NCI-H345 treated with DMSO at 0.1 percent for 48 hours (cell line): ENCODE data around the gene NUB1.

ENCODE experiments used
- DNase-seq: peaks from one replicate; lab custom pipeline; 2025; ENCODE audit not compliant: unreplicated experiment; lab: John Stamatoyannopoulos, UW

The NUB1 gene

DNA sequence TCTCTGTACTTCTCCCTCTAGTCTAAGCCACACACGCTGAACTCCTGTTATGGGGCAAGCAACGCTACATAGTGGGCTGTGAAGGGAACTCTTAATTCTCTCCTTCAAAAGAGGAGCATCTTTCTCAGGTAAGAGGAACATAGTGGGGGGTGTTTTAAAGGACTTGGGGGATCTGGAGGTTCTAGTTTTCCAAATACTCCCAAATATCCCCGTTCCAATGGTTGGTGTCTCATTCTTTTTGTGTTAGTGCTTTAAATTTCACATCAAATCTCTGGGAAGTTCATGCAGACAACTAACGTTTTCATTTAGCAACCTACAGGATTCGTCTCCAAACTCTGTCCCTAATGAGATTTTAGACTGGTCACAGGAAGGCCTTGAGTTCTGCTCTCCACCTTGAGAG is 80.6 kb downstream of the NUB1 start:
- DNase-seq: no peak

DNA sequence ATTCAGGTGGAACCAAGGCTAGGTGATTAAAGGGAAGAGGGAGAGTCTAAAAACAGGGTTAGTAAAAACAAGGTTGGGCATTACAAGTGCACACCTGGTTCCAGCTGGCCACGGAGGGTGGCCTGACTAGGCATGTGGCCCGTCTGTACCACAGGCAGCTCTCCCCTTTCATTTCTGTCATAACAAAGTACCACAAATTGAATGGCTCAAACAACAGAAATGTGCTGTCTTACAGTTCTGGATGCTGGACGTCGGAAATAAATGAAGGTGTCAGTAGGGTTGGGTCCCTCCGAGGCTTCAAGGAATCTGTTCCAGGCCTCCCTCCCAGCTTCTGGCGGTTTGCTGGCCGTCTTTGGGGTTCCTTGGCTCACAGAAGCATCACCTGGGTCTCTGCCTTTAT is 81.6 kb downstream of the NUB1 start:
- DNase-seq: no peak

DNA sequence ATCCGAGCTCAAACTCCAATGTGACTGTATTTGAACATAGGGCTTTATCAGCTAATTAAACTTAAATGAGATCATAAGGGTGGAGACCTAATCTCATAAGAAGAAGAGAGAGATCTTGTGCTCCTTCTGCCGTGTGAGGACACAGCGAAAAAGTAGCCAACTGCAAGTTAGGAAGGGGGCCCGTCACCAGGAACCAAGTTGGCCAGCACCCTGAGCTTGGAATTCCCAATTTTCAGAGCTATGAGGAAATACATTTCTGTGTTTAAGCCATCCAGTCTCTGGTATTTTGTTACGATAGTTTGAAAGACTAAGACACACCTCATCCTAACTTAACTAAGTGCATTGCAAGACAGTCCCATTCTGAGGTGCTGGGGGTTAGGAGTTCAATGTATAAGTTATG is 82.3 kb downstream of the NUB1 start:
- DNase-seq: no peak

DNA sequence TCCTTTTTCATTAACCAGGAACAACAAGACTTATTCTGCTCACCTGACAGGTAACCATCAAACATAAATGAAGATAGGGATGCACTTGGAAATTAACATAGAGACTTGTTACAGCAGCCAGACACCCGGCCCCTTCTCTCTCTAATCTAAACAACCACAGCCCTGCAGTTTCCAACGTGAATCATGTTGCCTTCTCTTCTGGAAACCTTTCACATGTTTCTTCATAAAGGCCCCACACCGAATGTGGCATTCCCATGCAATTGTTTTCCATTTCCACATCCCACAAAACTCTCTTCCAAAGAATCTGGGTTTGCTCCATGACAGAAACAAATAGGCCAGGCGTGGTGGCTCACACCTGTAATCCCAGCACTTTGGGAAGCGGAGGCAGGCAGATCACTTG is 83.2 kb downstream of the NUB1 start:
- DNase-seq: no peak

DNA sequence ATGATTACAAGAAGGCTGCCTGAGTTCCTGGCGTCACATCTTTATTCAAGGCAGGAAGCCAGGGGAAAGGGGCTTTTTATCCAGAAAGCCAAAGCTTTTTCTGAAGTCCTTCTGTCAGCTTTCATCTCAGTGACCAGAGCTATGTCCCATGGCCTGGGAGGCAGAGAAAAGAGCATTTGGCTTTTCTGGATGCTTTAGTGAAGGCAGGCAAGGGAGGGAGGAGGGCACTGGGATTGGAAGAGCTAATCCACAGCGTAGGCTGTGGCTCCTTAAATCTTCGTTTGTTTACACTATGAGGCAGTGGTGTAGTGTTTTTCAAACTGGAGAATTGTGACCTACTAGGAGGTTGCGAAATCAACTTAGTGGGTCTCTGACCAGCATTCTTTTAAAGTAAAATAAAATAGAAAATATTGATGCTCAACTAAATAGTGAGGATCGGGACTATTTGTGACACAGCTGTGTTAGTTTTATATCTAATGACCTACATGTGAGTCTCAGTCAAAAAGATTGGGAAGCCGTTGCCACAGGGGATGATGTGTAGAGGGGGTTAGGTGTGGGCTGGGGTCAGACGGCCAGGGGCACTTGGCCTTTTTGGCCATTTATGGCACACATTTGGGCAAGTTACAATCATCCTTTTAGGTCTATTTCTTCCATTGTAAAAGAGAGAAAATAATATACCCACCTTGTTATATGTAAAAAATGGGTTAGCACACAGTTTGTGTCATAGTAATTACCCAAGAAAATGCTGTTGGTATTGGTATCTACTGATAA is 84.2 kb downstream of the NUB1 start:
- no peak for DNase-seq

DNA sequence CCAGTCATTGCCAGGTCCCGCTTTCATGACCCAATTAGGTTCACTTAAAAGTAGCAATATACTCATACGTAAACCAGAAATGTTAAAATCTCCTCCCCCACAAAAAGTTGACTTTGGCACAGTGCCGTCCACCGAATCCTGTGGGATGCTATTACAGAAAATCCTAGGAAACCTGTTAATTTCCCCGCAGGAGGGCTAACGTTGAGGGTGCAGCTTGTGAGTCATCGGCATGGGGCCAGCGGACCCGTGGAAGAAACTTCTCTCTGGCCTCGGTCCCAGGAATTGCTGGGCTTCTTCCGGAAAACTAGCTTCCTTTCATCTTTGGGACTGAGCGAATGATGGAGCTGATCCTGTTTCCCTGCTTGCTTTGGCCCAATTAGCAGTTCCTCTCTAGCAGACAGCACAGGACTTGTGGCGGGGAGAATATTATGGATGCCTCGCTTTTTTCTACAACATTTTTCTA is 84.9 kb downstream of the NUB1 start:
- no peak for DNase-seq

DNA sequence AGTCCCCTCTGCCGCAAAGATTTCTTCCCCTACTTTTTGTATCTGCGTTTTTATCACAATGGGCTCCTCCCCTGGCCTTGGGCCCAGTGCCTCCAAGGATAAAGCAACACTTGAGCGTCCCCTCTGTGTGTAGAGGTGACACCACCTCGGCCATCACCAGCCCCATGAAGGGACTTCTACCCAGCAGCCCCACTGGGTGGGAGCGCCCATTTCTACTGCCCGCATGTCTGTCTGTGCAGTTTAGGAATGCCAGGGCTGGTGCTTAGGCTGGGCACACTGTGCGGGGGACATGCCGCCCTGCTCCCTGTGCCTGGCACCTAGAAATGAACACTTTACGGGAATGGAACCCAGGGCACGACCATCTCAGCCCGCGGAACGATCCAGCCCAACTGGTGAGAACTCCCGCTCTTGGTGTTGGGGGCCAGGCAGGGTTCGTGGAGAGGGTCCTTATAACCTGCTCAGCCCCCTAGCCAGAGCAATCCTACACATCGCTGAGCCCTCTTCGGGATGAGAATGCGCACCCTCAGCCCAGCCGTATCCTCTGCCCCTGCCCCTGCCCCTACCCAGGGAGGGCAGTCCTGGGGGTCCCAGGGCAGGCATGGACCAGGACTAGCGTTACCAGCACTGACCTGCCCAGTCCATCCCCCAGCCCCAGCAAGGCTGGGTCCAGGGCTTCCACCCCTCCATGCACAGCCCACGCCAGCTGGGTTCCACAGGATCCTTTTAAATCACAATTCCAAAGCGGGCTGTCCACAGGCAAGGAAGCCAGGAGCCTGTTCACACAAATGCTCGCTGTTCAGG is 85.5 kb downstream of the NUB1 start:
- no peak for DNase-seq

DNA sequence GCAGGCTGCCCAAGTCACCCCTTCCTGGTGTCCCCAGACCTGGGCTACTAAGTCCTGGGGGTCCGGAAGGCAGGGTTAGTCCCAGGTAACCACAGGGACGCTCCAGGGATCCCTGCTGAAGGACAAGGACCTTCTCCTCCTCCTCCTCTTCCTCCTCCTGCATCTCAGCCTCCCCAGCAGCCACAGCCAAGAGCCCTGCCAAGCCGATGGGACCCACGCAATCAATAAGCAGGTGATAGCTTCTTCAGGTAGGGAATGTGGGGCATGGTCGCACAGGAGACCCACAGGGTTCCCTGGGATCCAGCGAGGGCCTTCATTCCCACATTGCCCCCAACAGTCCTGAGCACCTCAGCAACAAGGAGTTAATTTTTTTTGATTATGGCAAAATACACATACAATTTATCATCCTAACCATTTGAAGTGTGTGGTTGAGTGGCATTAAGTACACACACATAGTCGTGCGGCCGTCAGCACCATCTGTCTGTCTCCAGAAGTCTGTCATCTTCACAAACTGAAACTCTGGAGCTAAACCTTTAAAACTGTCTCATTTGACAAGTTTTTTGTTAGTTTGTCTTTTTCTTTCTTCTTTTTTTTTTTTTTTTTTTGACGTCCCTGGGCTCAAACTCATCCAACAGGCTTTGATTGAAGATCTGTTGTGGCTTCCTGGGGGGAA is 86.2 kb downstream of the NUB1 start:
- DNase-seq: no peak
